Liver (tissue), 3 donors: ENCODE data around the gene CDC6.

Experiments used
- CTCF ChIP-seq: fragments of 150-350 bp; IDR thresholded peaks from 2 replicates; pipeline ENCODE4 v1.5.1; 2017; ENCODE audit warnings: improper control_type of control experiment, low read depth, low read length; ENCODE audit not compliant: missing input control
- RAD21 ChIP-seq, 2 donors: IDR thresholded peaks; 2 replicates each; pipeline ENCODE4 v1.6.1; 2016; ENCODE audit warnings: antibody characterized with exemption in 2 of 2, mild to moderate bottlenecking in 2 of 2
- REST ChIP-seq: IDR thresholded peaks from 2 replicates; pipeline ENCODE4 v1.6.1; 2016; ENCODE audit warnings: antibody characterized with exemption, mild to moderate bottlenecking
- ZBTB33 ChIP-seq: IDR thresholded peaks from 2 replicates; pipeline ENCODE4 v1.6.1; 2016; ENCODE audit warnings: antibody characterized with exemption
- donor health status: healthy.
- donor health status: healthy.

GRCh38 chr17:40317345-40317873 is 29.7 kb downstream of the CDC6 start:
- TF ChIP-seq REST (no peak), CTCF (no peak), RAD21 (IDR thresholded peaks at IDR 0.05) (no peak), ZBTB33 (no peak)
